Astrocyte of the cerebellum (primary cell): Measurements from ENCODE around the gene FMO5.

Experiments
- DNase-seq: peaks from one replicate; pipeline ENCODE4 v3.0.0-alpha.2; 2011; ENCODE audit warnings: low read depth
- H3K4me3 ChIP-seq: 2 replicates; pipeline ENCODE4 v1.5.1; 2011; ENCODE audit warnings: mild to moderate bottlenecking, low read depth, low read length, moderate library complexity
- CTCF ChIP-seq: IDR thresholded peaks from 2 replicates; pipeline ENCODE4 v1.5.1; 2012; ENCODE audit warnings: low read length, low read depth, moderate library complexity, mild to moderate bottlenecking; ENCODE audit errors: missing control alignments
- in situ Hi-C: cut with HindIII; loops from 2 replicates; pipeline ENCODE4 v1.10.0; 2017; ENCODE audit warnings: low sequenced_read_pairs

The FMO5 gene

GRCh38 chr1:147223740-147224615 is 1.2 kb downstream of the FMO5 start:
- H3K4me3 ChIP-seq = no peak overlapping the region
- no peak for DNase-seq
- in situ Hi-C loops = no loop called here
- no peak for TF ChIP-seq CTCF

- in situ Hi-C loops = no loop called here
- TF ChIP-seq CTCF = no peak
- DNase-seq = no peak
- H3K4me3 ChIP-seq = no peak overlapping the region
Observed at GRCh38 chr1:147218606-147219005, 6.5 kb downstream of the FMO5 start.

- in situ Hi-C loops = no loop called here
- no peak for DNase-seq
- TF ChIP-seq CTCF = no peak
- no peak overlapping the region for H3K4me3 ChIP-seq
Observed at GRCh38 chr1:147217141-147217540, 8.0 kb downstream of the FMO5 start.

DNA sequence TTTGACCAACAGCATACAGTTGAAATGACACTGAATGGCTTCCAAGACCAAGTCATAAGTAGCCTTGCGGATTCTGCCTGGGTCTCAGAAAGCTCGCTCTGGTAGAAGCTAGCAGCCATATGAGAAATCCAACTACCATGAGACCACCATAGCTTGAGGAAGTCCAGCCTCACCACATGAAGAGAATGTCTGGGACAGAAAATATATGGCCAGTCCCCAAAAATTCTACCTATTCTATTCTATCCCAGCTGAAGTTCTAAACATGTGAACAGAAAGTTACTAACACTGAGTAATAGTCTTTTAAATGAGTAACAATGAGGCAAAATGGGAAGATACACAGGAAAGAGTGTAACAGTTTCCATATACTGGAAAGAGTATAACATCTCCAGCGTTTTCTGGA is 9.0 kb downstream of the FMO5 start:
- in situ Hi-C loops = no loop called here
- no peak for TF ChIP-seq CTCF
- no peak overlapping the region for H3K4me3 ChIP-seq
- DNase-seq = no peak

GRCh38 chr1:147215540-147215916 is 9.6 kb downstream of the FMO5 start:
- no peak overlapping the region for H3K4me3 ChIP-seq
- in situ Hi-C loops = no loop called here
- no peak for TF ChIP-seq CTCF
- no peak for DNase-seq

GRCh38 chr1:147214842-147215539 is 10.1 kb downstream of the FMO5 start:
- in situ Hi-C loops = no loop called here
- peak; percentile 1 for DNase-seq

More at GRCh38 chr1:147214842-147215539, 10.1 kb downstream of the FMO5 start:
- TF ChIP-seq CTCF = no peak
- no peak overlapping the region for H3K4me3 ChIP-seq
